Omental fat pad (tissue), 4 donors: ENCODE results near the gene LTBP3. TPM values are rescaled to one million over a fixed set of nuclear protein-coding genes. Genes with fewer than 3 reads are reported as not detected.

Experiments
- ATAC-seq: fragments of 150-250 bp; one replicate; pipeline ENCODE4 v1.9.1; 2016; ENCODE audit warnings: mild to moderate bottlenecking, moderate library complexity; ENCODE audit not compliant: low FRiP score
- DNase-seq: peaks from one replicate; pipeline ENCODE4 v3.0.0-alpha.2; 2019; ENCODE audit warnings: low spot score
- total RNA-seq, 4 donors: library from RNA; depleted of rRNA; stranded (reverse); fragments of >200 nt; gene quantifications; one replicate each; pipeline ENCODE4 v1.1.0, GENCODE V29; 2016
- TF ChIP-seq, protein P1 (sequence below), 3 donors: fragments of 450-650 bp; IDR thresholded peaks; one replicate each; pipeline ENCODE4 v1.5.1; 2016 to 2017; ENCODE audit warnings: antibody characterized with exemption in 3 of 3, mild to moderate bottlenecking in 3 of 3, moderate library complexity in 2 of 3

LTBP3 gene
- total RNA-seq, 4 donors from 2014 or later, result 67.3 to 84.8 (median 76.5) TPM

DNA sequence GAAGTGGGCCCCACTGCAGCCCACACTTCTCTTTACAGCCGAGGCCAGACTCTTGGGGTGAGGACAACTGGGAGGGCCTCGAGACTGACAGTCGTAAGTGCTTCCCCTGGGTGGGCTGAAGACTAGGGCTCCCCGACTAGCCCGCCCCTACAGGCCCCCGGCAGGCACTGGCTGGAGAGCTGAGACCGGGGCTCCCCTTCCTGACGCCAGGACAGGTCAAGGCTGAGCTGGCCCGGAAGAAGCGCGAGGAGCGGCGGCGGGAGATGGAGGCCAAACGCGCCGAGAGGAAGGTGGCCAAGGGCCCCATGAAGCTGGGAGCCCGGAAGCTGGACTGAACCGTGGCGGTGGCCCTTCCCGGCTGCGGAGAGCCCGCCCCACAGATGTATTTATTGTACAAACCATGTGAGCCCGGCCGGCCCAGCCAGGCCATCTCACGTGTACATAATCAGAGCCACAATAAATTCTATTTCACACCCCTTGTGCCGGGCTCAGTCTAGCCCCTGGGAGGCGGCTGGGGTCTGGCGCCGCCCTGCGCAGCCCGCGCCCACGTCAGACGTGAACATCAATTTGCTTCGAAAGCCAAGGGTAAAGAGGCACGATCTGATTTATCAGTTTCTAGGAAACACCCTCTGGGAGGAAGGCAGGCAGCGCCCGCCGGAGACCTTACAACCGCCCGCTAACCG is 19.8 kb downstream of the LTBP3 start:
- TF ChIP-seq, protein P1, sequence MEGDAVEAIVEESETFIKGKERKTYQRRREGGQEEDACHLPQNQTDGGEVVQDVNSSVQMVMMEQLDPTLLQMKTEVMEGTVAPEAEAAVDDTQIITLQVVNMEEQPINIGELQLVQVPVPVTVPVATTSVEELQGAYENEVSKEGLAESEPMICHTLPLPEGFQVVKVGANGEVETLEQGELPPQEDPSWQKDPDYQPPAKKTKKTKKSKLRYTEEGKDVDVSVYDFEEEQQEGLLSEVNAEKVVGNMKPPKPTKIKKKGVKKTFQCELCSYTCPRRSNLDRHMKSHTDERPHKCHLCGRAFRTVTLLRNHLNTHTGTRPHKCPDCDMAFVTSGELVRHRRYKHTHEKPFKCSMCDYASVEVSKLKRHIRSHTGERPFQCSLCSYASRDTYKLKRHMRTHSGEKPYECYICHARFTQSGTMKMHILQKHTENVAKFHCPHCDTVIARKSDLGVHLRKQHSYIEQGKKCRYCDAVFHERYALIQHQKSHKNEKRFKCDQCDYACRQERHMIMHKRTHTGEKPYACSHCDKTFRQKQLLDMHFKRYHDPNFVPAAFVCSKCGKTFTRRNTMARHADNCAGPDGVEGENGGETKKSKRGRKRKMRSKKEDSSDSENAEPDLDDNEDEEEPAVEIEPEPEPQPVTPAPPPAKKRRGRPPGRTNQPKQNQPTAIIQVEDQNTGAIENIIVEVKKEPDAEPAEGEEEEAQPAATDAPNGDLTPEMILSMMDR (IDR thresholded peaks at IDR 0.05), result no peak
- no peak for DNase-seq

DNA sequence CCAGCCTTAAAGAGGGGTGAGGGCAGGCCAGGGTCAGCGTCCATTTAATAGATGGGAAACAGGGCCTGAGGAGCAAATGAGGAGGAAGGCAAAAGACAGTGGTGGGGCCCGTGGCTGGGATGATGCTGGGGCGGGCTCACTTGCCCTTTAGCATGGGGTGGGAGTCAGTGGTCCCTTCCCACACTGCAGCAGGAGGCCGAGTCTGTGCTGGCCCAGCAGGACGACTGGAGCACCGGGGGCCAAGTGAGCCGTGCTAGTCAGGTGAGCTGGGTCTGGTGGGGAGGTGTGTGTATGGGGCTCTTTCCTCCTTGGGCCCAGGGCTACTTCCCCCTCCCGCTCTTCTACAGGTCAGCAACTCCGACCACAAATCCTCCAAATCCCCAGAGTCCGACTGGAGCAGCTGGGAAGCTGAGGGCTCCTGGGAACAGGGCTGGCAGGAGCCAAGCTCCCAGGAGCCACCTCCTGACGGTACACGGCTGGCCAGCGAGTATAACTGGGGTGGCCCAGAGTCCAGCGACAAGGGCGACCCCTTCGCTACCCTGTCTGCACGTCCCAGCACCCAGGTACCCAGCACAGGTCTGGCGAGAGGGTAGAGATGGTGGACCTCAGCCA is 20.4 kb downstream of the LTBP3 start:
- TF ChIP-seq, protein P1 (IDR thresholded peaks at IDR 0.05), result no peak
- ATAC-seq, result no peak
- no peak for DNase-seq

More for the DNA sequence above, 19.8 kb downstream of the LTBP3 start:
- ATAC-seq, result no peak

DNA sequence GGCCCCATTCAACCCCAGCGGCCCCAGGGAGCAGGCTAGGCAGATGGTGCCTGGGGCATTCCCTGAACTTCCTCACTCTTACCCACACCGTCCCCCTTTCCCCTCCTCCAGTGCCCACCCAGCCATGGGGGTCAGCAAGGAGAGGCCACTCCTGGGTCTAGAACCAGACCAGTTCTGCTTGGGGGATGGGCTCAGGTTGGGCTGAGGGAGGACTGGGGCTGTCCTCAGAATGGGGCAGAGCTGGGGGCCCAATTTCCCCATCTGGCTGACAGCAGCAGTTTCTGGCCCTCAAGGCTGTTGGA is 20.9 kb downstream of the LTBP3 start:
- DNase-seq (no peak), ATAC-seq (no peak)
- TF ChIP-seq, protein P1 (IDR thresholded peaks at IDR 0.05), result no peak

DNA sequence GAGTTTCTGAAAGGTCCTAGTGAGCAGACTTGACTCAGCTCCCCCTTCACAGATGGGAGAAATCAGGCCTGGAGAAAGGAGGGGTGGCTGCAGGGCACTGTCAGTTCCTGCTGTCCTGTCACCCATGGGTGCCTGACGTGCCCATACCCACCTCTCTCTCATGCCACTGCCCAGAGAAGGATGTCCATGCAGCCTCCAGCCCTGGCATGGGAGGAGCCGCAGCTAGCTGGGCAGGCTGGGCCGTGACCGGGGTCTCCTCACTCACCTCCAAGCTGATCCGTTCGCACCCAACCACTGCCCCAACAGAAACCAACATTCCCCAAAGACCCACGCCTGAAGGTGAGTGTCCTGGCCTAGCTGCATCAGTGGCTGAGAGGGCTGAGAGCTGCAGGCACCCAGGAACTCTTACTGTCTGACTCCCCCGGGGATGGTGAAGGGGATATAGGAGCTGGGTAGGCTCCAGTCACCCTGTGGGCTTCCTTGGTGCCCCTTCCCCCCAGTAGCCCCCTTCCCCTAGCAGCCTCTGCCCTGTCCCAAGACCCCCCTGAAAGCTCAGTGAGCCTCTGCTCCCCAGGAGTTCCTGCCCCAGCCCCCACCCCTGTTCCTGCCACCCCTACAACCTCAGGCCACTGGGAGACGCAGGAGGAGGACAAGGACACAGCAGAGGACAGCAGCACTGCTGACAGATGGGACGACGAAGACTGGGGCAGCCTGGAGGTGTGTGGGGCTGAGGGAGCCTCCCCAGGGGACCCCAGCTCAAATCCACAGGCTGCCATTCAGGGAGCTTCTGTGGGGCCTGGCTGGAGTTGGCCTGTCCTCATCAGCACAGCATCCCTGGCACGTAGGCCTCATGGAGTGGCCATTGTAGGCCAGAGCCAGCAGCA is 21.5 kb downstream of the LTBP3 start:
- ATAC-seq, result no peak
- TF ChIP-seq, protein P1 (IDR thresholded peaks at IDR 0.05), result no peak
- no peak for DNase-seq

DNA sequence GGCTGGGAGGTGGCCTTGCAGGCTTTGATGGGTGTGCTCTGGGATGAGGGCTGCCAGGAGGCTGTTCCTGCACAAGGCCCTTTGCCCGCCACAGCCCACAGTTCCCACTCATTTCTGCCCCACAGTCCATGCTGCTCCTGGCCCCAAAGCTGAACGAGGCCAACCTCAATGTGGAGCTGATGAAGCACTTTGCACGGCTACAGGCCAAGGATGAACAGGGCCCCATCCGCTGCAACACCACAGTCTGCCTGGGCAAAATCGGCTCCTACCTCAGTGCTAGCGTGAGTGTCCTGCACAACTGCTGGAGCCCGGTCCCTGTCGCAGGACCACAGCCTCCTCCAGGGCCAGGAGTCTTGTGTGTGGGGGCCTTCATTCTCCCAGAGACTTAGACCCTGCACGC is 23.1 kb downstream of the LTBP3 start:
- DNase-seq, result no peak
- TF ChIP-seq, protein P1 (IDR thresholded peaks at IDR 0.05), result no peak
- ATAC-seq, result no peak

DNA sequence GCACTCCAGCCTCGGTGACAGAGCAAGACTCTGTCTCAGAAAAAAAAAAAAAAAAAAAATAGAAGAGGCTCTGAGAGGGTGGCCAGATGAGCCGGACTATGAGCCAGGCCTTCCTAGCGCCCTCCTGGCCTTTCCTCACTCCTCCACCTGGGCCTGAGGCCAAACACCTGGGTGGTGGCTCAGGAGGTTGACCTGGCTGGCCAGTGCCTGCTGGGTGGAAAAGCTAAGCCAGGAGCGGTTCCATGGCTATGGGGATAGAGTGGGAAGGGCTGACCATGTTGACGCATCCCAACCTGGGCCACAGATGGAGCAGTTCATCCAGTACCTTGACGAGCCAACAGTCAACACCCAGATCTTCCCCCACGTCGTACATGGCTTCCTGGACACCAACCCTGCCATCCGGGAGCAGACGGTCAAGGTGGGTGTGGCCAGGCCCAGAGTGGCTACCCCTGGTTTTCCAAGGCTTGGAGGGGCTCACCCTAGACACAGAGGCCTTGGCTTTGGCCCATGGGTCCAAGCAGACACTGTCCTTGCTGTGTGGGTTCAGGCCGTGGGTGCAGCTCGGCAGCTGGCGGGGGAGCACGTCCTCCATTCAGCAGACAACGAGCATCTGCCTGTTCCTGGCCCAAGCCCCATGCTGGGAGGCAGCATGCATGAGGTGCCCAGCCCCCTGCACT is 25.6 kb downstream of the LTBP3 start:
- TF ChIP-seq, protein P1 (IDR thresholded peaks at IDR 0.05), result no peak
- DNase-seq, result no peak
- no peak for ATAC-seq
